ENCODE results near the gene FHIT.

Gene FHIT

GRCh38 chr3:60867200-60867599 lies 384.1 kb downstream of the FHIT start:
- no peak for DNase-seq (ENCODE audit: extremely low read depth in 1 of 2, low read depth in 1 of 2)

- DNase-seq (ENCODE audit: extremely low read depth in 1 of 2, low read depth in 1 of 2): no peak
Measured at GRCh38 chr3:60856257-60857046, 394.8 kb downstream of the FHIT start.

GRCh38 chr3:60855250-60855649 lies 396.0 kb downstream of the FHIT start:
- DNase-seq (ENCODE audit: extremely low read depth in 1 of 2, low read depth in 1 of 2): no peak

GRCh38 chr3:60854791-60855190 lies 396.5 kb downstream of the FHIT start:
- no peak for DNase-seq (ENCODE audit: extremely low read depth in 1 of 2, low read depth in 1 of 2)

GRCh38 chr3:60847791-60848190 lies 403.5 kb downstream of the FHIT start:
- no peak for DNase-seq (ENCODE audit: extremely low read depth in 1 of 2, low read depth in 1 of 2)

- DNase-seq (ENCODE audit: extremely low read depth in 1 of 2, low read depth in 1 of 2): no peak
Measured at GRCh38 chr3:60844256-60844655, 407.0 kb downstream of the FHIT start.

GRCh38 chr3:60841355-60841754 lies 409.9 kb downstream of the FHIT start:
- DNase-seq (ENCODE audit: extremely low read depth in 1 of 2, low read depth in 1 of 2): no peak

GRCh38 chr3:60839246-60839645 lies 412.0 kb downstream of the FHIT start:
- no peak for DNase-seq (ENCODE audit: extremely low read depth in 1 of 2, low read depth in 1 of 2)

- no peak for DNase-seq (ENCODE audit: extremely low read depth in 1 of 2, low read depth in 1 of 2)
Measured at GRCh38 chr3:60835796-60836195, 415.5 kb downstream of the FHIT start.

GRCh38 chr3:60829058-60829457 lies 422.2 kb downstream of the FHIT start:
- no peak for DNase-seq (ENCODE audit: extremely low read depth in 1 of 2, low read depth in 1 of 2)

GRCh38 chr3:60827666-60828065 lies 423.6 kb downstream of the FHIT start:
- no peak for DNase-seq (ENCODE audit: extremely low read depth in 1 of 2, low read depth in 1 of 2)

GRCh38 chr3:60826511-60826910 lies 424.7 kb downstream of the FHIT start:
- DNase-seq (ENCODE audit: extremely low read depth in 1 of 2, low read depth in 1 of 2): no peak

GRCh38 chr3:60812502-60812901 lies 438.8 kb downstream of the FHIT start:
- no peak for DNase-seq (ENCODE audit: extremely low read depth in 1 of 2, low read depth in 1 of 2)

GRCh38 chr3:60810881-60811280 lies 440.4 kb downstream of the FHIT start:
- no peak for DNase-seq (ENCODE audit: extremely low read depth in 1 of 2, low read depth in 1 of 2)

- no peak for DNase-seq (ENCODE audit: extremely low read depth in 1 of 2, low read depth in 1 of 2)
Measured at GRCh38 chr3:60809857-60810610, 441.2 kb downstream of the FHIT start.

GRCh38 chr3:60803216-60804173 lies 447.8 kb downstream of the FHIT start:
- DNase-seq (ENCODE audit: extremely low read depth in 1 of 2, low read depth in 1 of 2): no peak

- no peak for DNase-seq (ENCODE audit: extremely low read depth in 1 of 2, low read depth in 1 of 2)
Measured at GRCh38 chr3:60801307-60801706, 449.9 kb downstream of the FHIT start.

- no peak for DNase-seq (ENCODE audit: extremely low read depth in 1 of 2, low read depth in 1 of 2)
Measured at GRCh38 chr3:60798456-60798855, 452.8 kb downstream of the FHIT start.

- DNase-seq (ENCODE audit: extremely low read depth in 1 of 2, low read depth in 1 of 2): no peak
Measured at GRCh38 chr3:60792249-60792852, 458.9 kb downstream of the FHIT start.

- no peak for DNase-seq (ENCODE audit: extremely low read depth in 1 of 2, low read depth in 1 of 2)
Measured at GRCh38 chr3:60788185-60788584, 463.1 kb downstream of the FHIT start.

- no peak for DNase-seq (ENCODE audit: extremely low read depth in 1 of 2, low read depth in 1 of 2)
Measured at GRCh38 chr3:60781935-60782334, 469.3 kb downstream of the FHIT start.

Measured in stimulated activated CD8-positive, alpha-beta memory T cell treated with anti-CD3 and anti-CD28 coated beads, Interleukin-7, amount 100 ng/mL, for 48 hours (primary cell).